ENCODE measurements around the gene RELN.
"Not testable (repeated sequence)": the region's sequence is repeated elsewhere in the genome, so short reads cannot be mapped to it uniquely, and the experiment has no call there.

Gene RELN

GRCh38 chr7:103541947-103542346 lies 447.5 kb downstream of the RELN start:
- DNase-seq: no peak

GRCh38 chr7:103541026-103541425 lies 448.4 kb downstream of the RELN start:
- DNase-seq: no peak

GRCh38 chr7:103540338-103540737 lies 449.1 kb downstream of the RELN start:
- no peak for DNase-seq

GRCh38 chr7:103539875-103540274 lies 449.6 kb downstream of the RELN start:
- no peak for DNase-seq

- no peak for DNase-seq
Measured at GRCh38 chr7:103538964-103539709, 450.3 kb downstream of the RELN start.

- DNase-seq: no peak
Measured at GRCh38 chr7:103533761-103534160, 455.7 kb downstream of the RELN start.

- DNase-seq: no peak
Measured at GRCh38 chr7:103532955-103533354, 456.5 kb downstream of the RELN start.

GRCh38 chr7:103528152-103528551 lies 461.3 kb downstream of the RELN start:
- DNase-seq: no peak

GRCh38 chr7:103525937-103526336 lies 463.5 kb downstream of the RELN start:
- no peak for DNase-seq

GRCh38 chr7:103524042-103524907 lies 465.2 kb downstream of the RELN start:
- DNase-seq: peak; percentile 25

GRCh38 chr7:103521937-103522336 lies 467.5 kb downstream of the RELN start:
- DNase-seq: no peak

GRCh38 chr7:103504505-103505135 lies 484.8 kb downstream of the RELN start:
- DNase-seq: no peak

GRCh38 chr7:103501206-103501605 lies 488.3 kb downstream of the RELN start:
- no peak for DNase-seq

GRCh38 chr7:103499976-103500375 lies 489.5 kb downstream of the RELN start:
- DNase-seq: no peak

GRCh38 chr7:103487419-103487818 lies 502.0 kb downstream of the RELN start:
- DNase-seq: no peak

- not testable (repeated sequence) for DNase-seq
Measured at GRCh38 chr7:103486873-103487272, 502.6 kb downstream of the RELN start.

- no peak for DNase-seq
Measured at GRCh38 chr7:103480771-103481170, 508.7 kb downstream of the RELN start.

- DNase-seq: no peak
Measured at GRCh38 chr7:103474956-103475355, 514.5 kb downstream of the RELN start.

- no peak for DNase-seq
Measured at GRCh38 chr7:103469095-103469948, 520.1 kb downstream of the RELN start.

GRCh38 chr7:103466814-103467213 lies 522.6 kb downstream of the RELN start:
- no peak for DNase-seq

- DNase-seq: no peak
Measured at GRCh38 chr7:103462358-103462757, 527.1 kb downstream of the RELN start.

- peak; percentile 85 for DNase-seq
Measured at GRCh38 chr7:103447073-103447960, 542.1 kb downstream of the RELN start.
